Fibroblast of lung (primary cell): ENCODE results near the gene RBM20.

Experiments
- CTCF ChIP-seq, 2 donors: IDR thresholded peaks in 1 of 2; conservative IDR thresholded peaks in 1 of 2; 1 replicate in 1 of 2; 2 replicates in 1 of 2; pipeline ENCODE4 v1.5.1; 2011 to 2012; ENCODE audit warnings: low read length in 2 of 2, control low read depth in 1 of 2, inconsistent platforms in 1 of 2, low read depth in 1 of 2, mild to moderate bottlenecking in 1 of 2
- EZH2 ChIP-seq: IDR thresholded peaks from 2 replicates; pipeline ENCODE4 v1.5.1; 2012; ENCODE audit warnings: low read length, control low read depth, mild to moderate bottlenecking; ENCODE audit errors: missing control alignments

DNA sequence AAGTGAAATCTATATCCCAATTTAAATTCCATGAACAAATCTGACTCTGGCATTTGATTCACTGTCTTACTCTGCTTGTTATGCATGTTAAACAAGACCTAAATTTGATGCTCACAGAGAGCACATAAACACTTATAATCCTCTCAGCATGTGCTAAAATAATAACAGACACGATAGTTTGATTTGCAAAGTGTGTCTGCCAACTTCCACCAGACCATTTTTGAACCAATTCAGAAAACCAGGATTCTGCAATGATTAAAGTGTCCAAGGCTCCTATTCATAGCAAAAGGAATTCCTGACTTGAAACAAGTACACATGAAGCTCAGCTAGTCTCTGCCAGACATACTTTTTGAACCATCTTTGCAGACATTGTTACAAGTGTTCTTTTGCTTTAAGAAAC, 11.2 kb downstream of the RBM20 start:
- TF ChIP-seq CTCF (conservative IDR thresholded peaks at IDR 0.05 in 1 of 2, IDR thresholded peaks at IDR 0.05 in 1 of 2; ENCODE audit: low read depth in 1 of 2, low read length in 2 of 2) (no peak), EZH2 (no peak)
